Ecto neural progenitor cell (in vitro differentiated cells): Measurements from ENCODE around the gene UQCC3.
"Not testable (repeated sequence)": the region's sequence is repeated elsewhere in the genome, so short reads cannot be mapped to it uniquely, and the experiment has no call there.

ENCODE experiments used
- DNase-seq: peaks from one replicate; pipeline ENCODE4 v3.0.0-alpha.2; 2018; ENCODE audit warnings: low spot score

UQCC3 gene

DNA sequence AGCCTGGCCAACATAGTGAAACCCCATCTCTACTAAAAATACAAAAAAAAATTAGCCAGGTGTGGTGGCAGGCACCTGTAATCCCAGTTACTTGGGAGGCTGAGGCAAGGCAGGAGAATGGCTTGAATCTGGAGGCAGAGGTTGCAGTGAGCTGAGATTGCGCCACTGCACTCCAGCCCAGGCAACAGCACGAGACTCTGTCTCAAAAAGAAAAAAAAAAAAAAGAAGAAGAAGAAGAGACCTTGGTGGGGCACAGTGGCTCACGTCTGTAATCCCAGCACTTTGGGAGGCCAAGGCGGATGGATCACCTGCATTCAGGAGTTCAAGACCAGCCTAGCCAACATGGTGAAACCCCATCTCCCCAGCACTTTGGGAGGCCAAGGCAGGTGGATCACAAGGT lies 32.4 kb downstream of the UQCC3 start:
- DNase-seq: not testable (repeated sequence)

DNA sequence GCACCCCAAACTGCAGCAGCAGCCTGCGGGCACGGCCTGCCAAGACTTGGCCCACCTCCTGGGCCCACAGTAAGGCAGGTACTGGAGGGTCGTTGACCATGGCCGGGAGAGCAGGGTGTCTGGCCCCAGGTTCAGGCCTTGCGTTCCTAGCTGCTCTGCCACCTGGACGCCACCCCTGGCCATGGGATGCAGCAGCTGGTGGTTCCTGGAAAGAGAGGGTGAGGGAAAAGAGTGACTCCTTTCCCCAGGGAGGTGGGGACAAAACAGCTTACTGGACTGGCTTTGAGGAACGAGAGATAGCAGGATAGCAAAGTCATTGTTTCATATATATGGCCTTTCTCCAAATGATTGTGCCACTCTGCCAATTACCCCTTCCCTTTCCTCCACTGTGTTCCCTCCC lies 33.9 kb downstream of the UQCC3 start:
- DNase-seq: peak; percentile 50

DNA sequence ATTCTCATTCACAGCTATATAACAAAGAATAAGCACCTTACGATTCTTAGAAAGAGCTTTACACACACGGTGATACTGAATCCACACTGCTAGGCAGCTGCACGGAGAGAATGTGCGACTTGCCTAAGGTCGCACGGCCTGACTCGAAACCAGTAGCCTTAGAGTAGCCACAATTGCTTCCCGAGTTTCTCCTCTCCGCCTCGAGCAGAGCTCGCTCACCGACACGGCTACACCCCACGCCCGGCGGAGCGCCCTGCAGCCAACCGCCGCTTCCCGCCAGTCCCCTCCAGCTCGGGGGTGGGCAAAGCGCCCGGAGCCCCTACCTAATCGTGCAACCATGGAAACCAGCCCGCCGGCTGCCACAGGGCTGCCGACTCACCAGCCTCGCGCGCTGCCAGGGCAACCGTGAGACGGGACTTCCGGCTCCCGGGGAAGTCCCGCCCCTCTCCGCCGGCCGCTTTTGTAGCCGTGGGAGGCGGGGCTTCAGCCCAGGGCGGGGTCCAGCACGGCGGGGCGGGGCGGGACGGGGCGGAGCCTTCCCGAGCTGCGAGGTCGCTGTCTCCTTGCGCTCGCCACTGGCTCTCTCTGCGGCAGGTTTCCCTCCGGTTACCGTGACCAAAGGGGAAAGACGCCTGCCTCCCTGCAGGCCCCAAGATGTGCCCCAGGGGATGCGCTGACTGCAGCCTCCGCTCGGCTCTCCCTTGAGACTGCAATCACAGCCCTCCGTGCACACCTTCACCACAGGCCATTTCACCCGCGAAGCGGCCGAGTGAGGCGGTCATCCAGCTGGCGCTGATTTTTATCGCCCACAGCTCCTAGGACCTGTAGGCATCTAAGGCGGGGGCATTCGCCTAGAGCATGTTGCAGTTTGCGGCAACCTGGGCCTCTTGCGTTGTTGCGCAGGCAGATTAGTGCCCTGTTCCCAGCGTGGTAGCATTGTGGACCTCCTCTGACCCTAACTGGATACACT lies 34.7 kb downstream of the UQCC3 start:
- DNase-seq: peak; percentile 98

DNA sequence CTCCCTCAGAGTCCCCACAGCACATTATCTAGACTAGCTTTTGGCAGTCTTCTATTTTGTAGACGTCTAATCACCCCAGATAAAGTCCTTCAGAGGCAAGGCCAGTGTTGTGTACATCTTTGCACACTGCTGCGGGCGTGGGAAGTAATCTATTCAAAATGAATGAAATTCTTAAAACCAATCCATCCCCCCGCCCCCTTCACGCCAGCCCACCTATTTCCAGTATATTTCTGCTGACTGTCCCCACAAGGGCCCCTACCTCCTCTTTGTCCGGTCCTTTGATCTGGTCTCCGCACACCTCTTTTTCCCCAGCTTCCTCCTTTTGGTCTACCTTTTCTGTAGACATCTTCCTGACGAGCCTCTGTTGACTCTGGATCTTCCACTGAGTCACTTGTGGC lies 35.4 kb downstream of the UQCC3 start:
- DNase-seq: no peak

DNA sequence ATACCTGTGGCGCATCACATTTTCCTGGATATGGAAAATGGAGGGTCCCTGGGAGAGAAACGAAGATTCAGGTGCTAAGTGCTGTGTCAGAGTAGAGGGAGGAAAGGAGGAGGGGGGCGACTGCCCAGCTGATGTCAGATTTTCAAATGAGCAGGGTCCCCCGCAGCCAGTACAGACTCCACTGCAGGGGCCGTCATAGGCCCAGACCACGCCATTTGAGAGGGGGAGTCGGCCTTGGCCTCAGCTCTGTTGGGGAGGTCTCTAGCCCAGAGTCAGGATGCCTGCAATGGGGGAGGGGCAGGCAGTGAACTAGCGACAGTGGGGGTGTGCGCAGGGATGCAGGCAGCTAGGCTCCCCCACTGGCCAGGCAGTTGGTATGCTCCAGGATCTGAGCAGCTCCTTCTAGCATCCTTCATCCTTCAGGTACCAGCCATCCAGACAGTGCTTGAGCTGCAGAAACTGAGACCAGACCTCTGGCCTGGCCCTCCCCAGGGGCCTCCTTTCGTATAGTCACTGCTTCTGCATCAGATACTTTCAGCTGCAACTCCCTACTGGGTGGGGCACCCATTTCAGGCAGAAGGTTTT lies 35.9 kb downstream of the UQCC3 start, which contains the start of the genes BSCL2 and GNG3:
Gene BSCL2 (minus strand): TSS at position 148 of the 585 bp plus-strand sequence. CDS start 229 bp downstream, outside the sequence.
Gene GNG3 (plus strand): TSS at position 400 of the 585 bp plus-strand sequence. CDS start 620 bp downstream, outside the sequence.
- DNase-seq: peak; percentile 88

DNA sequence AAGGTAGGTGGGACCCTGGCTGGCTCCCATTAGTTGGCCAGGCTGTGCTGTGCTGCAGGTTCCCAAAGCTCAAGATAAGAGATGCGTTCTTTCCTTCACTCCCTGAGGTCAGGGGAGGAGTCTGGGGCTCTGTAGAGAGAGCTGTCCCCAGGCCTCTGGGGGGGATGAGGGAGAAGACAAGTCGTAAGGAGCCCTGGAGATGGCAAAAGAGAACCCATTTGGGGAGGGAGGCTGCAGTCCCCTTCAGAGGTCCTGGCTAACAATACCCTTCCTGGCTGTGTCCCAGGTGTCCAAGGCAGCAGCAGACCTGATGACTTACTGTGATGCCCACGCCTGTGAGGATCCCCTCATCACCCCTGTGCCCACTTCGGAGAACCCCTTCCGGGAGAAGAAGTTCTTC lies 36.9 kb downstream of the UQCC3 start:
- DNase-seq: peak; percentile 48

DNA sequence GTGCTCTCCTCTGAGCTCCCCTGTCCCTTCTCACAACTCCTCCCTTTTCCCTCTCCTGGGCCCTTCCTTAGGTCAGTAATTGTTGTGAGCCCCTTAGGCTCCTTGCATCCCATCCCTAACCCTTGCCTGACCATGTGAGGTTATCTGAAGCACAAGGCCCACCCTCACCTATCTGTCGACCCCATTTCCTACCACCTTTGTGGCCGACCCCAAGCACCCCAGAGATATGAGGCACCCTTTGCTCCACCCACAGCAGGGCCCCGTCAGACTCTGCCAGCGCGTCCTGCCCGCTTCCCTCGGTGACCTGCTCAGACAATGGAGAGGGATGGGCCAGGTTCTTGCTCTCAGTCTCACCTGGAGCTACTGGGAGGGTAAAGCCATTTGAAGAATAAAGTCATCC lies 37.3 kb downstream of the UQCC3 start:
- DNase-seq: peak; percentile 62

DNA sequence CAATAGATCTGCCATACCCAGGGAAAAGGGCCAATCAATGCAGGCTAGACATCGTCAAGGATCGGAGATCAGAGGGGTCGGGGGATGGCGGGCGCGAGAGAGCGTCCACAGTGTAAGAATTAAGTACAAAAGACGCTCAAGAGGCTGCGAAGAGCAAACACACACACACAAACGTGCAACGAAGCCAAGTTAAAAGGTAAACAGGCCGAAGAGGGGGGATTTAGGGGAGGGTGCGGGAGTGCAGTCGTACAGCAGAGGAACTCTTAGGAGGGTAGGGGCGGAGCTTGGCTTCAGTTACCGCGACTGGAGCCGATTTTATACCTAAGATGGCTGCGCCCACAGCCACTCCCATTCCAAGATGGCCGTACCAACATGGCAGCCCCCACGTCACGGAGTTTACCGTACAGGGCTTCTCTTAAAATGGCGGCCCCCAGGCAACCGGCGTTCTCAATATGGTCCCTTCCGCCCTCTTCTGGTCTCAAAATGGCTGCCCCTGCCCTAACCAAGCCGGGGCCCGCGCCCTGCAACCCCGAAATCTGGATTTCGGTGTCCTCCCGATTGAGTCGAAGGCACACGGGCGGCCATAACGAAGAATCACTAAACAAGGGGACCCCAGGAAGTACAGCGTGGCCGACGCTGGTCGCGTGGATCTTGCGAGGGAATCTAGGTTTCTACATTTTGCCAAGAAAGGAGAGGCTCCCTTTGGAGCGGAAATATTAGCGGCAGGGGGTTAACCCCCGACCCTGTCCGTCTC lies 38.0 kb downstream of the UQCC3 start:
- DNase-seq: peak; percentile 96

DNA sequence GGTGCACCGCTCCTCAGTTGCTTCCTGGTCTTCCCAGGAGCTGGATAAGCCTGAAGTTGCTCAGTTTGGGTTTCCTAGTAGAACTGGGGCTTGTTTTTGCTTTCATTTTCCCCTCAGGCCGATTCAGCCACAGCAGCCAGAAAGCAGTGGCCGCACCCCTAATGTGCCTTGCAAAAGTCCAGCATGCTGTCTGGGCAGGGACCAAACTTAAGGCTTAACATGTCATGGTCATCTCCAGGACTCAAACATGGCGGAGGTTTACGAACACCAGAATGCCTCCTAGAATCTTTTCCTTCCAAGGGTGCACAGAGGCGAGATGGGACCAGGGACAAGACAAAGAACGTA lies 38.5 kb downstream of the UQCC3 start:
- DNase-seq: no peak

DNA sequence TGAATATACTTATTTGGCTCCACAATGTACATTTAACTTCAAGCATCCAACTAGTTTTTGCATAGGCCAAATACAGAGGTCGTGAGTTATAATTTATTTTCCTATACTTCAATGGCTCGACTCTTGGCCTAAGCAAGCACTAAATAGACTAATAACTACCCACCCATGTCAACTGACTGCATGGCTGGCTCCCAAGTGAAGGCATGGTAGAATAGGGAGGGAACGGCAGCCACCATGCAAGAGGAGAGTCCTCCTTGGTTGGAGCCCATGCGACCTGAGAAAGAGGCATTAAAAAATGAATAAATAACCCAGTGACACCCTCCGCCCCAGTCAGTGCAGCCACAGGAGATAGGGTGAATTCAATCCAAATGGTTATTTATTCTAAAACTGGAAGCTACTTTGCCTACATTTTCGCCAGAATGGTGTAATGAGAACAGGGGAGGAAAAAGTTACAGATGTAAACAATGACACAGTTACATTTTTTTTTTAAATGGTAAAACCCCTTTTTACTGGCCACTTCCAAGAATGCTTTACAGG lies 40.9 kb downstream of the UQCC3 start:
- no peak for DNase-seq

DNA sequence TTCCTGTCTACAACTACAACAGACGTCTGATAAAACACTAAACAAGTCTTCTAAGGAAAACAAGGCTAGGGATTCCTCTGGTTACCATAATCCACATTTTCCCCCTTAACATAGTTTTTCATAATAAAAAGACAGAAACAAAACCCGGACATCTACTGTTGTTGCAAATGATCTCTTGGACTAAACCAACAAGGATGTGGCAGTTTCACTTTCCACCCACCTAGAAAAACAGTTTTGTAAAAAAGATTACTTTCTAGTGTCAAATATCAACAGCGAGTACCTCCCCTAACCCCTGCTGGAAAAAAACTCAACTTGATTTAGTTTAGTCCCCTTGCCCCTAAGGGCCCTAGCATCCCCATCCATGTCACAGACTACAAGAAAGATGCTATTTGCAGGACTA lies 41.4 kb downstream of the UQCC3 start:
- no peak for DNase-seq

DNA sequence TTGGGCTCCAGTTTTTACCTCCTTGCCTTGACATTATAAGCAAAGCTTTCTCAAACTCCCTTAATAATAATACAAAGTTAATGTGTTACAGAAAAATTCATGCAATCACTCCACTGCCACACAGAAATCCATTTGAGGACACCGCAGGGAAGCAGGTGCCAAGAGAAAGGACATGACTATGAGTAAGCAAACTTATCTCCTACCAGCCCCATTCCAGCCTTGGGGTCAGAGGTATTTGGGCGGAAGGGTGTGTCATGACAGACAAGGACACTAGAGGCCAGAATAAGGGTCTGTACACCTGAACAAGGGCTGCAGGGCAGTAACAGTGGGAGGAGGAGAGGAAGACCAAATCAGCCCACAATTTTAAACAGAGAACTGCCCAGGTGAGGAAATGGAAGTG lies 41.9 kb downstream of the UQCC3 start:
- DNase-seq: no peak

DNA sequence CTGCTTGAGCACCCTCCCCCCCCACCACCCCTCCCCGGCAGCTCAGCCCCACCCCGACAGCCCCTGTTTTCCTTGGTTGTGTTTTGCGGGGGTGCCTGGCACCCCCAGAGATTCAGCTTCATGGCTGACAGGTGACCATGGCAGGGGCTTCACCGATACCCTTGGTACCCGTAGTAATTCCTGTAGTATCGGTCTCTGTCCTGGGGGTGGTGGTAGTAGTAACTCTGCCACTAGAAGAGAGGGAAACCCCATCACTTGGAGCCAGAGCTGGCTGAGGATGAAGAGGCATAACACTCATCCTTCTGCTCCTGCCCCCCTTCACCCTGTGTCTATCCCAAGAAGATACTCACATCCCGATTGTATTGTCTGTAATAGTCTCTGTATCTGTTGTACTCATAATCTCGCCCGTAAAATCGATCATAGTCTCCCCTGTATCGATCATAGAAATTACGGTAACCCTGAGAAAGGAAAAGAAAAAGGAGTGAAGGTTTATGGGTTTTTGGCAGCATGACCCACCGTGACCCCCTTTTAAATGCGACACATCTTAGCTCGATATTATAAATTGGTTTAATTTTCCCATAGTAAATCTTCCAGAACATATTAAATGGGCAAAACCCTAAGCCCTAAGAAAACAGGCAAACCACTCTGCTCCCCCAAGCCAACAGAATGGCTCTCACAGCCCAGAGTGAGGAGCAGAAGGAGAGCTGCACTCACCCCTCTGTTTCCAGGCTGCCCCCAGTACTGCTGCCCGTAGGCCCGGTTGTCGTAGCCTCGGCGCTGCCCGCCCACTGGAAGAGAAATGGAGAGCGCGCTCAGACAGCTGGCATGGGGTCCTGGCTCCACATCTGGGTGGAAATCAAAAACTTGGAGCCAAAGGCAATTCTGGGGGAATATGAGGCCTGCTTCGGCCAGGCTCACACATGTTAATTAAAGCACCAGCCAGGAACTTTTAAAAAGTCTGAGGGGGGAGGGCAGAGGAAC lies 44.0 kb downstream of the UQCC3 start:
- DNase-seq: no peak

DNA sequence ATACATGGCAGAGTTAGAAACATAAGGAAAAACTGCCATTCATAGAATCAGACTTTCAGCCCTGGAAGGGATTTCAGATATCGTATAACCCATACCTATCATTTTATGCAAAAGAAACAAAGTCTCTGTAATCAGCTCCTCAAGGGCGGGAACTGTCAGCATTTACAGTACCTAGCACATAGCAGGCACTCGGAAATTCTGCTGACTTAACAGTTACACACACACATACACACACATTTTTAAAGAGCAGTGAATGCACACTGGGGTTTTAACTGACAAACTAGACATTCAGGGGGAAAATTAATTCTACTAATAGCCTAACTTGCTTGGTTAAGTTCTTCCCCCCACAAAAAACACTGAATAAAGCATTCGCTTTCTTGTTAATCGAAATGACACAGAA lies 44.7 kb downstream of the UQCC3 start:
- no peak for DNase-seq

DNA sequence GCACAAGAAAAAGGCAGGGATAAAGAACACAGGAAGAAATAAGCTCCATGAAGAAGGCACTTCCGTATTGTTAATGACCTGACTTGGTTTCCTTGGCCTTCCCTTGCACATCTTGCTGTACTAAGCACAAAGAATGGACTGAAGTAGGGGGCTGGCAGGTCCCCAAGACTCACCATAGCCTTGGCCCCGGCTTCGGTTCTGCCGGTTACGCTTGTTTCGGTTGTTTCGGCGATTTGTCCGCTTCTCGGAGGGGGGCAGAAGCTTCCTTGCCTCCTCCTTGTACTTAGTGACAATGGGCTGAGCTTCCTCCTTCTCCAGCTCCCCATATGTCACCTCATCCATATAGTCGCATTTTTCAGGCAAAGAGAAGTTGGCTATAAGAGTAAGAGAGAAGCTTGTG lies 45.3 kb downstream of the UQCC3 start:
- no peak for DNase-seq

DNA sequence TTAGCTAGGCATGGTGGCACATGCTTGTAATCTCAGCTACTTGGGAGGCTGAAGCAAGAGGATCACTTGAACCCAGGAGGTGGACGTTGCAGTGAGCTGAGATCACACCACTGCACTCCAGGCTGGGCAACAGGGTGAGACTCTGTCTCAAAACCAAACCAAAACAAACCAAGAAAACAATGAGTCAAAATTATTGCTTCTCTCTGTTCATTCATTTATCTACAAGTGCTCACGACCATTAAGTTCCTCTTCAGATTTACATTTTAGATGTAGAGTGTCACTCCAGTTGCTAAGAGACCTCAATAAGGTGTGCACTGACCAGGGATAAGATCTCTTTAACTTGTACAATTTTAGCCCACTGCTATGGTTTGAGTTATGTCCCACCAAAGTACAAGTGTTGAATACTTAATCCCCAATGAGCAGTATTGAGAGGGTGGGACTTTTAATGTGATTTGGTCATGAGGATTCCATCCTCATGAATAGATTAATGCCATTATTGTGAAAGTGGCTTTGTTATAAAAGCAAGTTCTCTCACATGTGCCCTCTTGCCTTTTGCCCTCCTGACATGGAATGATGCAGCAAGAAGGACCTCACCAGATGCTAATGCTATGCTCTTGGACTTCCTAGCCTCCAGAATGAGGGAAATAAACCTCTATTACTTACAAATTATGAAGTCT lies 48.0 kb downstream of the UQCC3 start:
- no peak for DNase-seq

DNA sequence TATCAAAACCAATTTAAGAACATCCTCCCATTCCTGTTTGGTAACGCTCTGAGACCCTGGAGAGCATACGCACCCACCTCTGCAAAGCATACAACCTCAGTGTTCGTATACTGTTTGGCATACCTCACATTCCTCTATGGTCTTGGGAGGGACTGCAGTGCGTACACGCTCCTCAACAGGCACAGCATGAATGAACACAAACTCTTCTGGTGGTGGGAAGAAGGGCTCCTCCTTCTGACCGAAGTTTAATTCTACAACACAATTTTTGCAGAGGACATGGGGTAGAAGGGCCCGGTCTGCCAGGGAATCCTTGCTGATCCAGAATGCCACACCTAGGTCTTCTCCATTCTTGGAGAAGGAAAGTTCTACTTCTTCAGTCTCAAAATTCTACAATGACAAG lies 50.5 kb downstream of the UQCC3 start:
- peak; percentile 48 for DNase-seq
